CD14-positive monocyte (primary cell): ENCODE measurements around the gene MAN1C1. TPM values are rescaled to one million over a fixed set of nuclear protein-coding genes. Genes with fewer than 3 reads are reported as not detected.

Source experiments
- DNase-seq, 3 donors: peaks; one replicate each; pipeline ENCODE4 v3.0.0-alpha.2; 2011 to 2022
- H2AFZ ChIP-seq: 2 replicates; pipeline ENCODE4 v1.6.0; 2012; ENCODE audit warnings: mild to moderate bottlenecking, low read depth, low read length, inconsistent platforms; ENCODE audit not compliant: insufficient read depth, poor library complexity, severe bottlenecking
- H3K27ac ChIP-seq, 2 donors: 1 replicate in 1 of 2; 2 replicates in 1 of 2; pipeline ENCODE4 v1.5.1; 2012 to 2013; ENCODE audit warnings: low read length in 2 of 2, control low read depth in 1 of 2, inconsistent platforms in 1 of 2, low read depth in 1 of 2, mild to moderate bottlenecking in 1 of 2
- H3K27me3 ChIP-seq, 2 donors: one replicate each; pipeline versions ENCODE4 v1.6.0 to v1.6.1; 2011 to 2013; ENCODE audit warnings: low read length in 2 of 2; ENCODE audit not compliant: control insufficient read depth in 2 of 2, insufficient read depth in 2 of 2
- H3K36me3 ChIP-seq, 2 donors: replicated peaks in 1 of 2; 1 replicate in 1 of 2; 2 replicates in 1 of 2; pipeline versions ENCODE4 v1.5.1 to v1.6.1; 2012 to 2013; ENCODE audit warnings: low read length in 2 of 2, control low read depth in 1 of 2, inconsistent platforms in 1 of 2, mild to moderate bottlenecking in 1 of 2; ENCODE audit not compliant: insufficient read depth in 2 of 2, control insufficient read depth in 1 of 2
- H3K4me1 ChIP-seq, 2 donors: 1 replicate in 1 of 2; 2 replicates in 1 of 2; pipeline versions ENCODE4 v1.5.1 to v1.6.1; 2012 to 2013; ENCODE audit warnings: low read length in 2 of 2, control low read depth in 1 of 2, inconsistent platforms in 1 of 2, mild to moderate bottlenecking in 1 of 2, moderate library complexity in 1 of 2; ENCODE audit not compliant: insufficient read depth in 2 of 2, control insufficient read depth in 1 of 2
- H3K4me2 ChIP-seq: replicated peaks from 2 replicates; pipeline ENCODE3; 2012; ENCODE audit warnings: low read length, moderate library complexity, mild to moderate bottlenecking; ENCODE audit not compliant: poor library complexity, severe bottlenecking; ENCODE audit errors: extremely low read depth
- H3K4me3 ChIP-seq, 3 experiments: fragments of 200-600 bp in 1 of 3; sonication (generic) in 1 of 3; replicated peaks in 1 of 3; 1 replicate in 2 of 3; 2 replicates in 1 of 3; pipeline ENCODE4 v1.5.1; 2011 to 2013; ENCODE audit warnings: low read length in 3 of 3, mild to moderate bottlenecking in 3 of 3, control low read depth in 2 of 3, low read depth in 2 of 3, inconsistent platforms in 1 of 3, moderate library complexity in 1 of 3
- H3K79me2 ChIP-seq: 2 replicates; pipeline ENCODE4 v1.6.0; 2012; ENCODE audit warnings: mild to moderate bottlenecking, control low read depth, inconsistent platforms, low read length, moderate library complexity; ENCODE audit not compliant: insufficient read depth
- H3K9ac ChIP-seq: 2 replicates; pipeline ENCODE4 v1.6.0; 2017; ENCODE audit warnings: low read length, mild to moderate bottlenecking; ENCODE audit not compliant: insufficient read depth, poor library complexity, severe bottlenecking
- H3K9me3 ChIP-seq, 2 donors: replicated peaks in 1 of 2; 1 replicate in 1 of 2; 2 replicates in 1 of 2; pipeline versions ENCODE4 v1.5.1 to v1.6.1; 2012 to 2013; ENCODE audit warnings: low read length in 2 of 2, control low read depth in 1 of 2; ENCODE audit not compliant: control insufficient read depth in 1 of 2, insufficient read depth in 1 of 2
- H4K20me1 ChIP-seq: 2 replicates; pipeline ENCODE4 v1.6.0; 2012; ENCODE audit warnings: mild to moderate bottlenecking, low read length, control low read depth, moderate library complexity; ENCODE audit not compliant: insufficient read depth
- H3K27ac Mint-ChIP-seq, 7 donors: one replicate each; pipeline ENCODE4 v1.8.0; 2020; ENCODE audit warnings: mild to moderate bottlenecking in 7 of 7, mixed read lengths in 7 of 7, moderate library complexity in 6 of 7, inconsistent platforms in 2 of 7
- H3K27me3 Mint-ChIP-seq, 3 donors: one replicate each; pipeline ENCODE4 v1.8.0; 2021 to 2022; ENCODE audit warnings: low read depth in 3 of 3, mild to moderate bottlenecking in 3 of 3, mixed read lengths in 3 of 3, moderate library complexity in 3 of 3, inconsistent platforms in 1 of 3
- H3K36me3 Mint-ChIP-seq, 2 donors: one replicate each; pipeline ENCODE4 v1.8.0; 2020; ENCODE audit warnings: mixed read lengths in 2 of 2, inconsistent platforms in 1 of 2, mild to moderate bottlenecking in 1 of 2
- H3K4me1 Mint-ChIP-seq: one replicate; pipeline ENCODE4 v1.8.0; 2020; ENCODE audit warnings: mild to moderate bottlenecking, mixed read lengths
- H3K4me3 Mint-ChIP-seq, 2 donors: one replicate each; pipeline ENCODE4 v1.8.0; 2020; ENCODE audit warnings: mild to moderate bottlenecking in 2 of 2, mixed read lengths in 2 of 2, moderate library complexity in 1 of 2
- H3K9me3 Mint-ChIP-seq, 7 donors: one replicate each; pipeline ENCODE4 v1.8.0; 2020 to 2022; ENCODE audit warnings: mixed read lengths in 7 of 7, mild to moderate bottlenecking in 6 of 7, moderate library complexity in 6 of 7, inconsistent platforms in 2 of 7
- WGBS: methylation state at CpG from one replicate; pipeline ENCODE4 v1.1.5; 2013; ENCODE audit warnings: missing lambda C conversion rate; ENCODE audit not compliant: insufficient coverage; 5-methylcytosine and 5-hydroxymethylcytosine counted together
- intact Hi-C, 2 donors: fragments of 100-400 bp; cut with micrococcal nuclease; formaldehyde crosslinking; loops; one replicate each; pipeline versions ENCODE4 v1.15.0 to v1.15.1; 2023
- polyA plus RNA-seq, 3 donors: library from polyadenylated mRNA; depleted of rRNA in 1 of 3; unstranded in 2 of 3; stranded (reverse) in 1 of 3; fragments of 300-500 nt in 2 of 3; fragments of >200 nt in 1 of 3; fragmentation: Illumina TruSeq in 2 of 3; gene quantifications; 1 replicate in 2 of 3; 2 replicates in 1 of 3; pipeline ENCODE4 v1.2.3, GENCODE V29; 2012 to 2021
- TF ChIP-seq, protein P1 (sequence below): fragments of 200-600 bp; IDR thresholded peaks from one replicate; pipeline ENCODE4 v1.8.0; 2022; ENCODE audit warnings: antibody characterized with exemption, mild to moderate bottlenecking

MAN1C1 gene
- polyA plus RNA-seq, 3 donors = 1.2 to 7.2 (median 1.7) TPM

DNA sequence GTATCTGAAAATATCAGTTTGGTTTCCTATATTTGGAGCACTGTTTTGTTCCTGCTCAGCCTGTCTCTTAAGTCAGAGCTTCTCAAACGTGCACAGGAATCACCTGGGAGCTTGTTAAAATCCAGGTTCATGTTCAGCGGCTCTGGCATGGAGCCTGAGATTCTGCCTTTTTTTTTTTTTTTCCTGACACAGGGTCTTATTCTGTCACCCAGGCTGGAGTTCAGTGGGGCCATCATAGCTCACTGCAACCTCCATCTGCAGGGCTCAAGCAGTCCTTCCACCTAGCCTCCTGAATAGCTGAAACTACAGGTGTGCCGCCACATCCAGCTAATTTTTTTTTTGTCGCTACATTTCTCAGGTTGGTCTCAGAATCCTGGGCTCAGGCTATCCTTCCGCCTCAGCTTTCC, 171.2 kb downstream of the MAN1C1 start:
- Histone ChIP-seq H3K27me3 (no peaks in the 10 kb centered on the region), H3K79me2 (no peaks in the 10 kb centered on the region), H3K4me2 (no peak overlapping the region), H2AFZ (no peak overlapping the region), H3K9ac (no peak overlapping the region), H3K4me3 (no peak overlapping the region), H3K27ac (no peak overlapping the region), H3K4me1 (no peaks in the 10 kb centered on the region), H3K36me3 (peaks cover 12 to 33% of the 10 kb centered on the region in 2 donors), H3K9me3 (no peaks in the 10 kb centered on the region), H4K20me1 (no peaks in the 10 kb centered on the region)
- intact Hi-C loops = no loop called here
- Mint-ChIP-seq H3K4me1 (no peaks in the 10 kb centered on the region), H3K9me3 (peaks cover 0 to 4% (median 0%) of the 10 kb centered on the region in 7 donors), H3K36me3 (peaks cover 33 to 35% of the 10 kb centered on the region in 2 donors), H3K27ac (no peak overlapping the region), H3K27me3 (peaks cover 1 to 2% (median 2%) of the 10 kb centered on the region in 3 donors), H3K4me3 (no peak overlapping the region)
- no peak for DNase-seq
- 96% methylated on average over 5 of the region's 5 CpGs for WGBS
- TF ChIP-seq, protein P1, sequence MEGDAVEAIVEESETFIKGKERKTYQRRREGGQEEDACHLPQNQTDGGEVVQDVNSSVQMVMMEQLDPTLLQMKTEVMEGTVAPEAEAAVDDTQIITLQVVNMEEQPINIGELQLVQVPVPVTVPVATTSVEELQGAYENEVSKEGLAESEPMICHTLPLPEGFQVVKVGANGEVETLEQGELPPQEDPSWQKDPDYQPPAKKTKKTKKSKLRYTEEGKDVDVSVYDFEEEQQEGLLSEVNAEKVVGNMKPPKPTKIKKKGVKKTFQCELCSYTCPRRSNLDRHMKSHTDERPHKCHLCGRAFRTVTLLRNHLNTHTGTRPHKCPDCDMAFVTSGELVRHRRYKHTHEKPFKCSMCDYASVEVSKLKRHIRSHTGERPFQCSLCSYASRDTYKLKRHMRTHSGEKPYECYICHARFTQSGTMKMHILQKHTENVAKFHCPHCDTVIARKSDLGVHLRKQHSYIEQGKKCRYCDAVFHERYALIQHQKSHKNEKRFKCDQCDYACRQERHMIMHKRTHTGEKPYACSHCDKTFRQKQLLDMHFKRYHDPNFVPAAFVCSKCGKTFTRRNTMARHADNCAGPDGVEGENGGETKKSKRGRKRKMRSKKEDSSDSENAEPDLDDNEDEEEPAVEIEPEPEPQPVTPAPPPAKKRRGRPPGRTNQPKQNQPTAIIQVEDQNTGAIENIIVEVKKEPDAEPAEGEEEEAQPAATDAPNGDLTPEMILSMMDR = no peak

DNA sequence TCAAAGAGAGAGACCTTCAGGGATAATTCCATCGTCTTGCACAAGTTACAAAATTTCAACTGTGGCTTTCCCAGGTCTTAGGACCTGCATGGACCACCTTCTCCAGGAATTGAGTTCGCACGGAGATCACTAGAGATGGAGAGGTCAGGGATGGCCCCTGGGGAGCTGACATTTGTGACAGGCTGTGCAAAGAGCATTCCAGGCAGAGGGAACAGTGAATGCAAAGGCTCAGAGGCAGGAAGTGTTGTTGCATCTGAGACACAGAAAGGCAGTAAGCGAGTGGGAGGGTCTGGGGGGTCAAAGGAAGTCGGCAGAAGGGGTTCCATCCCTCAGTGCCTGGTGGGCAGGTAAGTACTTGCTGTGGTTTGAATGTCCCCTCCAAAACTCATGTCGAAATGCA, 173.9 kb downstream of the MAN1C1 start:
- TF ChIP-seq, protein P1 = no peak
- Mint-ChIP-seq H3K4me1 (no peaks in the 10 kb centered on the region), H3K4me3 (no peak overlapping the region), H3K27me3 (peaks cover 0 to 3% (median 1%) of the 10 kb centered on the region in 3 donors), H3K36me3 (peaks cover 20 to 22% of the 10 kb centered on the region in 2 donors), H3K27ac (no peak overlapping the region), H3K9me3 (peaks cover 0 to 4% (median 0%) of the 10 kb centered on the region in 7 donors)
- no peaks in the 10 kb centered on the region for H3K4me1 ChIP-seq
- no peaks in the 10 kb centered on the region for H3K79me2 ChIP-seq
- H3K36me3 ChIP-seq = peaks cover 0 to 15% of the 10 kb centered on the region in 2 donors
- no peak for DNase-seq
- WGBS = 90% methylated on average over 5 of the region's 6 CpGs
- no peak overlapping the region for H3K4me2 ChIP-seq
- H3K9me3 ChIP-seq = no peaks in the 10 kb centered on the region
- no peak overlapping the region for H2AFZ ChIP-seq
- no peak overlapping the region for H3K9ac ChIP-seq
- no peak overlapping the region for H3K27ac ChIP-seq
- intact Hi-C loops = no loop called here
- H3K4me3 ChIP-seq = no peak overlapping the region
- no peaks in the 10 kb centered on the region for H3K27me3 ChIP-seq
- H4K20me1 ChIP-seq = no peaks in the 10 kb centered on the region
